Psoas muscle (tissue), 8 donors: ENCODE data around the gene ZNF521. TPM values are rescaled to one million over a fixed set of nuclear protein-coding genes. Genes with fewer than 3 reads are reported as not detected.

Experiments used
- ATAC-seq, 4 donors: fragments of 200-7000 bp; cut with Tn5 transposase; one replicate each; pipeline ENCODE4 v1.9.1; 2020; ENCODE audit warnings: moderate library complexity in 3 of 4, mild to moderate bottlenecking in 2 of 4
- DNase-seq, 2 donors: peaks; one replicate each; pipeline ENCODE4 v3.0.0-alpha.2; 2020
- H3K27ac ChIP-seq: fragments of 200-600 bp; one replicate; pipeline ENCODE4 v1.8.0; 2022
- H3K27me3 ChIP-seq, 3 donors: fragments of 200-600 bp in 1 of 3; one replicate each; pipeline versions ENCODE4 v1.6.1 to v1.8.0; 2013 to 2022; ENCODE audit warnings: low read length in 2 of 3, mild to moderate bottlenecking in 2 of 3, moderate library complexity in 1 of 3; ENCODE audit not compliant: insufficient read depth in 3 of 3
- H3K36me3 ChIP-seq, 2 donors: fragments of 200-600 bp in 1 of 2; one replicate each; pipeline versions ENCODE4 v1.6.1 to v1.8.0; 2013 to 2022; ENCODE audit warnings: low read depth in 1 of 2, mild to moderate bottlenecking in 1 of 2, moderate library complexity in 1 of 2; ENCODE audit not compliant: insufficient read depth in 1 of 2
- H3K4me1 ChIP-seq: fragments of 200-600 bp; one replicate; pipeline ENCODE4 v1.8.0; 2022
- H3K4me3 ChIP-seq: fragments of 200-600 bp; one replicate; pipeline ENCODE4 v1.8.0; 2022; ENCODE audit warnings: mild to moderate bottlenecking
- H3K9me3 ChIP-seq: fragments of 200-600 bp; one replicate; pipeline ENCODE4 v1.8.0; 2022
- CTCF ChIP-seq: fragments of 200-600 bp; IDR thresholded peaks from one replicate; pipeline ENCODE4 v1.8.0; 2022; ENCODE audit warnings: antibody characterized with exemption
- WGBS, 3 donors: extraction: QIAGEN DNeasy Blood & Tissue Kit; methylation state at CpG; one replicate each; pipeline versions ENCODE4 v1.1.6 to v1.1.7; 2013; 5-methylcytosine and 5-hydroxymethylcytosine counted together
- intact Hi-C, 2 donors: fragments of 100-400 bp; cut with DNase I; formaldehyde crosslinking; loops; one replicate each; pipeline versions ENCODE4 v1.11.0 to v1.14.2; 2022
- polyA plus RNA-seq, 3 donors: library from polyadenylated mRNA; stranded (reverse); fragments of 200-250 nt; gene quantifications; one replicate each; pipeline ENCODE4 v1.2.3, GENCODE V29; 2013
- total RNA-seq, 4 donors: library from RNA; stranded (reverse); fragmentation: NEBNext Ultra II Directional in 2 of 4; extraction: Animal tissue kit (Norgen Biotek cat#: 25700) in 2 of 4; gene quantifications; one replicate each; pipeline versions ENCODE4 v1.2.1 to v1.2.4, GENCODE V29; 2021 to 2023
- donor health status: healthy with polysubstance abuse.
- donor health status: DM: no; HTN: no; CAD: no; lungs with moderate emphysema.
- donor health status: Bipolar disorder and iron deficiency.
- donor health status: healthy.
- donor health status: DM: yes; HTN: yes; CAD: no.
- donor health status: DM: no; HTN: no; CAD: no.
- donor health status: DM: no; HTN: no; CAD: no.
- donor health status: DM: yes; HTN: yes; CAD: no.

Gene ZNF521
- total and polyA plus RNA-seq, 7 donors = 1.8 to 13.2 (median 4.2) TPM

- H3K4me3 ChIP-seq = no peak overlapping the region
- TF ChIP-seq CTCF = no peak
- intact Hi-C loops = loop anchor here in 1 of 2 donors (10.0 kb wide), 1 partner anchor 357 kb away; no protein-coding TSS in a partner anchor
- H3K27ac ChIP-seq = no peak overlapping the region
- ATAC-seq (no peak), DNase-seq (no peak)
- WGBS, 3 donors = 75 to 84% (median 75%) methylated on average over 2 of the region's 2 CpGs
- peaks cover 20% of the 10 kb centered on the region for H3K4me1 ChIP-seq
- no peaks in the 10 kb centered on the region for H3K27me3 ChIP-seq
- no peaks in the 10 kb centered on the region for H3K36me3 ChIP-seq
- H3K9me3 ChIP-seq = no peaks in the 10 kb centered on the region
Measured at GRCh38 chr18:25341831-25342230, 10.1 kb downstream of the ZNF521 start.

- no peak for DNase-seq
- peaks cover 10% of the 10 kb centered on the region for H3K4me1 ChIP-seq
- no peak overlapping the region for H3K27ac ChIP-seq
- ATAC-seq = no peak
- H3K9me3 ChIP-seq = no peaks in the 10 kb centered on the region
- no peaks in the 10 kb centered on the region for H3K36me3 ChIP-seq
- 80 to 99% (median 95%) methylated on average over 3 of the region's 3 CpGs for WGBS, 3 donors
- H3K4me3 ChIP-seq = no peak overlapping the region
- intact Hi-C loops = loop anchor here in 1 of 2 donors (10.0 kb wide), 1 partner anchor 356 kb away; no protein-coding TSS in a partner anchor
- no peak for TF ChIP-seq CTCF
- no peaks in the 10 kb centered on the region for H3K27me3 ChIP-seq
Measured at GRCh38 chr18:25340762-25341161, 11.2 kb downstream of the ZNF521 start.

- Histone ChIP-seq H3K4me3 (no peak overlapping the region), H3K36me3 (no peaks in the 10 kb centered on the region), H3K27ac (no peak overlapping the region), H3K27me3 (no peaks in the 10 kb centered on the region), H3K9me3 (no peaks in the 10 kb centered on the region), H3K4me1 (peaks cover 5% of the 10 kb centered on the region)
- intact Hi-C loops = no loop called here
- ATAC-seq = no peak
- WGBS, 3 donors = 90 to 94% (median 90%) methylated on average over 6 of the region's 6 CpGs
- no peak for TF ChIP-seq CTCF
- no peak for DNase-seq
Measured at GRCh38 chr18:25335676-25336075, 16.3 kb downstream of the ZNF521 start.

- no peaks in the 10 kb centered on the region for H3K36me3 ChIP-seq
- TF ChIP-seq CTCF = no peak
- no peak for ATAC-seq
- H3K27ac ChIP-seq = no peak overlapping the region
- no peaks in the 10 kb centered on the region for H3K27me3 ChIP-seq
- H3K4me1 ChIP-seq = peaks cover 6% of the 10 kb centered on the region
- H3K9me3 ChIP-seq = no peaks in the 10 kb centered on the region
- DNase-seq = no peak
- no peak overlapping the region for H3K4me3 ChIP-seq
- intact Hi-C loops = no loop called here
- WGBS, 3 donors = 90 to 95% (median 92%) methylated on average over 3 of the region's 3 CpGs
Measured at GRCh38 chr18:25335062-25335461, 16.9 kb downstream of the ZNF521 start.

- Histone ChIP-seq H3K27ac (no peak overlapping the region), H3K9me3 (no peaks in the 10 kb centered on the region), H3K4me1 (peaks cover 6% of the 10 kb centered on the region), H3K36me3 (no peaks in the 10 kb centered on the region), H3K27me3 (no peaks in the 10 kb centered on the region), H3K4me3 (no peak overlapping the region)
- WGBS, 3 donors = 85 to 96% (median 95%) methylated on average over 2 of the region's 2 CpGs
- DNase-seq (no peak), ATAC-seq (no peak)
- intact Hi-C loops = no loop called here
- no peak for TF ChIP-seq CTCF
Measured at GRCh38 chr18:25334588-25334987, 17.4 kb downstream of the ZNF521 start.
